Sigmoid colon (tissue), 4 donors: ENCODE results near the gene VASH2.

Experiments used
- POLR2A ChIP-seq, 2 donors: fragments of 450-650 bp; IDR thresholded peaks; one replicate each; pipeline ENCODE4 v1.6.1; 2016; ENCODE audit warnings: antibody characterized with exemption in 2 of 2, mild to moderate bottlenecking in 2 of 2, moderate library complexity in 2 of 2
- POLR2AphosphoS5 ChIP-seq, 4 donors: sonication (generic); formaldehyde crosslinking; IDR thresholded peaks; one replicate each; pipeline ENCODE4 v1.6.1; 2017; ENCODE audit warnings: antibody characterized with exemption in 4 of 4
- TF ChIP-seq, protein P1 (sequence below), 4 experiments: fragments of 450-650 bp in 3 of 4; fragments of 200-600 bp in 1 of 4; IDR thresholded peaks; one replicate each; pipeline ENCODE4 v1.5.1; 2016 to 2019; ENCODE audit warnings: antibody characterized with exemption in 4 of 4, mild to moderate bottlenecking in 3 of 4, moderate library complexity in 2 of 4

DNA sequence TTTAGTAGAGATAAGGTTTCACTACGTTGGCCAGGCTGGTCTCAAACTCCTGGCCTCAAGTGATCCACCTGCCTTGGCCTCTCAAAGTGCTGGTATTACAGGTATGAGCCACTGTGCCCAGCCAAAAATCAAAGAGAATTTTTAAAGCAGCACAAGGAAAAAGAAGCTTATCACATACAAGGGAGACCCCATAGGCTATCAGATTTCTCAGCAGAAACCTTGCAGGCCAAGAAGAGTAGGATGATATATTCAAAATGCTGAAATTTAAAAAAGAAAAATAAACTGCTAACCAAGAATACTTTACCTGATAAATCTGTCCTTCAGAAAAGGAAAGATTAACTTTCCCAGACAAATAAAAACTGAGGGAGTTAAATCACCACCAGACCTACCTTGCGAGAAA is 49.1 kb upstream of the VASH2 start:
- TF ChIP-seq, protein P1, sequence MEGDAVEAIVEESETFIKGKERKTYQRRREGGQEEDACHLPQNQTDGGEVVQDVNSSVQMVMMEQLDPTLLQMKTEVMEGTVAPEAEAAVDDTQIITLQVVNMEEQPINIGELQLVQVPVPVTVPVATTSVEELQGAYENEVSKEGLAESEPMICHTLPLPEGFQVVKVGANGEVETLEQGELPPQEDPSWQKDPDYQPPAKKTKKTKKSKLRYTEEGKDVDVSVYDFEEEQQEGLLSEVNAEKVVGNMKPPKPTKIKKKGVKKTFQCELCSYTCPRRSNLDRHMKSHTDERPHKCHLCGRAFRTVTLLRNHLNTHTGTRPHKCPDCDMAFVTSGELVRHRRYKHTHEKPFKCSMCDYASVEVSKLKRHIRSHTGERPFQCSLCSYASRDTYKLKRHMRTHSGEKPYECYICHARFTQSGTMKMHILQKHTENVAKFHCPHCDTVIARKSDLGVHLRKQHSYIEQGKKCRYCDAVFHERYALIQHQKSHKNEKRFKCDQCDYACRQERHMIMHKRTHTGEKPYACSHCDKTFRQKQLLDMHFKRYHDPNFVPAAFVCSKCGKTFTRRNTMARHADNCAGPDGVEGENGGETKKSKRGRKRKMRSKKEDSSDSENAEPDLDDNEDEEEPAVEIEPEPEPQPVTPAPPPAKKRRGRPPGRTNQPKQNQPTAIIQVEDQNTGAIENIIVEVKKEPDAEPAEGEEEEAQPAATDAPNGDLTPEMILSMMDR (IDR thresholded peaks at IDR 0.05): no peak
- TF ChIP-seq POLR2A (IDR thresholded peaks at IDR 0.05) (no peak), POLR2AphosphoS5 (IDR thresholded peaks at IDR 0.05) (no peak)
